Natural killer cell (primary cell): Measurements from ENCODE around the gene KCTD16. TPM values are rescaled to one million over a fixed set of nuclear protein-coding genes. Genes with fewer than 3 reads are reported as not detected.

Source experiments
- ATAC-seq, 3 donors: fragments of 150-1000 bp in 2 of 3; fragments of 200-7000 bp in 1 of 3; cut with Tn5 transposase; 1 replicate in 1 of 3; 2 replicates in 2 of 3; pipeline ENCODE4 v1.10.0; 2021; ENCODE audit warnings: mild to moderate bottlenecking in 2 of 3, moderate library complexity in 2 of 3
- DNase-seq, 2 donors: peaks; one replicate each; pipeline versions ENCODE4 v3.0.0 to v3.0.0-alpha.2; 2013 to 2021; ENCODE audit warnings: mixed read lengths in 1 of 2
- H3K27ac ChIP-seq: one replicate; pipeline ENCODE4 v1.5.1; 2013; ENCODE audit warnings: mild to moderate bottlenecking, low read length
- H3K27me3 ChIP-seq: one replicate; pipeline ENCODE4 v1.6.1; 2013; ENCODE audit warnings: low read length; ENCODE audit not compliant: control insufficient read depth, insufficient read depth
- H3K36me3 ChIP-seq: one replicate; pipeline ENCODE4 v1.6.1; 2013; ENCODE audit warnings: low read length; ENCODE audit not compliant: control insufficient read depth, insufficient read depth
- H3K4me1 ChIP-seq: one replicate; pipeline ENCODE4 v1.6.1; 2013; ENCODE audit warnings: low read length; ENCODE audit not compliant: control insufficient read depth, insufficient read depth
- H3K4me3 ChIP-seq: one replicate; pipeline ENCODE4 v1.5.1; 2013; ENCODE audit warnings: low read length
- H3K9me3 ChIP-seq: one replicate; pipeline ENCODE4 v1.6.1; 2013; ENCODE audit warnings: low read length; ENCODE audit not compliant: control insufficient read depth, insufficient read depth
- H3K27ac Mint-ChIP-seq, 2 donors: one replicate each; pipeline ENCODE4 v1.8.0; 2022; ENCODE audit warnings: mild to moderate bottlenecking in 2 of 2, mixed read lengths in 2 of 2, moderate library complexity in 1 of 2
- H3K27me3 Mint-ChIP-seq, 2 donors: one replicate each; pipeline ENCODE4 v1.8.0; 2022; ENCODE audit warnings: low read depth in 2 of 2, mixed read lengths in 2 of 2
- H3K36me3 Mint-ChIP-seq: one replicate; pipeline ENCODE4 v1.8.0; 2022; ENCODE audit warnings: mixed read lengths
- H3K4me1 Mint-ChIP-seq, 2 donors: one replicate each; pipeline ENCODE4 v1.8.0; 2022; ENCODE audit warnings: mixed read lengths in 2 of 2
- H3K4me3 Mint-ChIP-seq: one replicate; pipeline ENCODE4 v1.8.0; 2022; ENCODE audit warnings: mild to moderate bottlenecking, moderate library complexity, mixed read lengths
- H3K9me3 Mint-ChIP-seq, 2 donors: one replicate each; pipeline ENCODE4 v1.8.0; 2022; ENCODE audit warnings: mixed read lengths in 2 of 2
- WGBS: methylation state at CpG from one replicate; pipeline ENCODE4 v1.1.7; 2013; ENCODE audit warnings: missing lambda C conversion rate; ENCODE audit not compliant: insufficient coverage; 5-methylcytosine and 5-hydroxymethylcytosine counted together
- intact Hi-C: fragments of 100-400 bp; cut with micrococcal nuclease; formaldehyde crosslinking; loops from one replicate; pipeline ENCODE4 v1.14.2; 2022
- total RNA-seq, 4 donors: library from RNA; stranded (reverse); fragments of 120-200 nt in 1 of 4; gene quantifications; one replicate each; pipeline versions ENCODE4 v1.2.3 to v1.2.4, GENCODE V29; 2013 to 2022
- TF ChIP-seq, protein P1 (sequence below): fragments of 200-600 bp; IDR thresholded peaks from one replicate; pipeline ENCODE4 v1.8.0; 2022; ENCODE audit warnings: antibody characterized with exemption

KCTD16 gene
- total RNA-seq, 3 donors from 2014 or later (not counting 1 experiment from before 2014, with no cell fraction given) = 0.16 TPM; not detected in 2

DNA sequence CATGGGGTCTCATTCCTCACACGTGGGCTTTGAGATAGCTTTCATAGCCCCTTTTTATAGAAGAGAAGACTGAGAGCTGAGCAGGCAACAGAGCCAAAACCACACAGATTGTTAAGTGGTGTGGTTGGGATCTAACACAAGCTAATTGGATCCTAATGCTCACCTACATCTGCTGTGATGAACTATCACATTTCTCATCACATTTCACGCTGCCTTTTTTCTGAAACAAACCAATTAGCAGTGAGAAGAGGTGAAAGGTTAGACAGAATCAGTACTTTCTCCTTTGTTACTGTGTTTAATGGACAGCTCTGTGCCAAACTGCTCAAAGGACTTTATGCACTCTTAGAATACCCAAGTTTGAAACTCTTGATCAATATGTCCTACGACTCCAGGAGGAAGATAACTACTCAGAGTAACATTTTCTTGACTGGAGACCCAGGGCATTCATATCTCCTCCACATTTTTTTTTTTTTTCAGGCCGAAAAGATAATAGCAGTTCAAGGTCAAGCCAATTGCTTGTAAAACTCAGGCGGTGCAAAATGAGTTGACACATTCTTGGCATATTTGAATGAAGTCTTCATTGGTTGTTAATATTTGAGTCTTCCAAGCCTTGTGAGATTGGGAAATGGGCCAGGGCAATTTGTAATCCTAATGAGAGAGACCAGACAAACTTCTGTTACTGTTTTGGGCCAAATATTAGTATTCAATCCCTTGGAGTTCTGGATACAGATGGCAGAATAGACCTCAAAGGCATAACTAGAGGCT, 138.4 kb downstream of the KCTD16 start:
- peaks cover 2 to 3% of the 10 kb centered on the region in 2 donors for H3K9me3 Mint-ChIP-seq
- DNase-seq = no peak
- no peaks in the 10 kb centered on the region for H3K36me3 Mint-ChIP-seq
- H3K9me3 ChIP-seq = no peaks in the 10 kb centered on the region
- H3K4me3 ChIP-seq = no peak overlapping the region
- H3K4me1 ChIP-seq = no peaks in the 10 kb centered on the region
- TF ChIP-seq, protein P1, sequence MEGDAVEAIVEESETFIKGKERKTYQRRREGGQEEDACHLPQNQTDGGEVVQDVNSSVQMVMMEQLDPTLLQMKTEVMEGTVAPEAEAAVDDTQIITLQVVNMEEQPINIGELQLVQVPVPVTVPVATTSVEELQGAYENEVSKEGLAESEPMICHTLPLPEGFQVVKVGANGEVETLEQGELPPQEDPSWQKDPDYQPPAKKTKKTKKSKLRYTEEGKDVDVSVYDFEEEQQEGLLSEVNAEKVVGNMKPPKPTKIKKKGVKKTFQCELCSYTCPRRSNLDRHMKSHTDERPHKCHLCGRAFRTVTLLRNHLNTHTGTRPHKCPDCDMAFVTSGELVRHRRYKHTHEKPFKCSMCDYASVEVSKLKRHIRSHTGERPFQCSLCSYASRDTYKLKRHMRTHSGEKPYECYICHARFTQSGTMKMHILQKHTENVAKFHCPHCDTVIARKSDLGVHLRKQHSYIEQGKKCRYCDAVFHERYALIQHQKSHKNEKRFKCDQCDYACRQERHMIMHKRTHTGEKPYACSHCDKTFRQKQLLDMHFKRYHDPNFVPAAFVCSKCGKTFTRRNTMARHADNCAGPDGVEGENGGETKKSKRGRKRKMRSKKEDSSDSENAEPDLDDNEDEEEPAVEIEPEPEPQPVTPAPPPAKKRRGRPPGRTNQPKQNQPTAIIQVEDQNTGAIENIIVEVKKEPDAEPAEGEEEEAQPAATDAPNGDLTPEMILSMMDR = no peak
- no peak for ATAC-seq
- H3K27me3 Mint-ChIP-seq = peaks cover 0 to 4% of the 10 kb centered on the region in 2 donors
- WGBS = 73% methylated on average over 4 of the region's 5 CpGs
- no peak overlapping the region for H3K27ac Mint-ChIP-seq
- H3K27me3 ChIP-seq = no peaks in the 10 kb centered on the region
- no peaks in the 10 kb centered on the region for H3K36me3 ChIP-seq
- no peaks in the 10 kb centered on the region for H3K4me1 Mint-ChIP-seq
- H3K27ac ChIP-seq = no peak overlapping the region
- no peak overlapping the region for H3K4me3 Mint-ChIP-seq
- intact Hi-C loops = no loop called here

DNA sequence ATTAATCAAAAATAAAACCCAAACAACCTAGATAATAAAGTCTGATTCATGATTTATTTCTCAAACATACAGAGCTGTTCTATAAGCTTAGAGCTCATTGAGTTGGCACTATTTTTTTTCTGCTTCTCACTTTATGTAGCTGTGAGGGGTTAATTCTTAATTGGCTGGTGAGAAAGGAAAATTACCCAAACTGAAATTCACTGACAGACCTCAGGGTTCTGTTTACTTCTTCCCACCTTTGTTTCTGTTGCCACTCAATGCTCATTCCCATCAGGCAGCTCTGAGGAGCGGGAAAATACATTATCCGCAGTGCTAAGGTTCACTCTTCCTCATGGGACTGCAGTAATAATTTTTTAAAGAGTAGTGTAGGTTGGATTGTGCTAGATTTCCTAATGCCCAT, 139.9 kb downstream of the KCTD16 start:
- no peaks in the 10 kb centered on the region for H3K27me3 Mint-ChIP-seq
- no peak overlapping the region for H3K4me3 Mint-ChIP-seq
- no CpG with 5 or more reads among the region's 2 CpGs for WGBS
- Histone ChIP-seq H3K27ac (no peak overlapping the region), H3K4me1 (no peaks in the 10 kb centered on the region), H3K27me3 (no peaks in the 10 kb centered on the region), H3K36me3 (no peaks in the 10 kb centered on the region), H3K4me3 (no peak overlapping the region), H3K9me3 (no peaks in the 10 kb centered on the region)
- no peak overlapping the region for H3K27ac Mint-ChIP-seq
- H3K36me3 Mint-ChIP-seq = no peaks in the 10 kb centered on the region
- H3K4me1 Mint-ChIP-seq = no peaks in the 10 kb centered on the region
- no peaks in the 10 kb centered on the region for H3K9me3 Mint-ChIP-seq
- DNase-seq (no peak), ATAC-seq (no peak)
- intact Hi-C loops = no loop called here
- TF ChIP-seq, protein P1 = no peak

DNA sequence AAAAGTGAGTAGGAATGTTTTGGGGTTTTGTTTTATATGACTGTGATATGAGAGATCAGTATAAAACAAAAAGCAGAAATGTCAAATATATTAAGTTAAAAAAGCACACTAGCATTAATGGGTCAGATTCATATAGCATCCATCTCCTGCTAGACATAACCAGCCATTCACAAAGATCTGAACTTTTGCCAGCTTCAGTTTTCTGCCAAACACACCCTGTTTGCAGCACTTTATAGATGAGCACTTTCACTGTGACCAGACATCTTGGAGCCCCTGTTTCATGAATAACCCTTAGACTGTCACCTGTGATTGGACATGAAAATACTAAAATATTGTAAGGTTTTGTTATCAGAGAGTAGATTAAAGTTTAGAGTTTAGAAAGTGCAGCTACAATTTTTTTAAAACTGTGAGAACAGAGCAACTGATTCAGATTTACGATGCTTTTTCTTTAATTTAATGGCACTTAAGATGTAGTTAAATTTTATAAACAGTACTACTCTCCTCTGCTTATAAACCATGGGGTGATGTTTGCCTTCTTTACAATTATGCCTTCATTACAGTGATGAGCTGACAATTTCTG, 142.6 kb downstream of the KCTD16 start:
- Histone ChIP-seq H3K27me3 (no peaks in the 10 kb centered on the region), H3K4me3 (no peak overlapping the region), H3K9me3 (no peaks in the 10 kb centered on the region), H3K36me3 (no peaks in the 10 kb centered on the region), H3K27ac (no peak overlapping the region), H3K4me1 (no peaks in the 10 kb centered on the region)
- DNase-seq (no peak), ATAC-seq (no peak)
- H3K4me3 Mint-ChIP-seq = no peak overlapping the region
- TF ChIP-seq, protein P1 = no peak
- H3K4me1 Mint-ChIP-seq = no peaks in the 10 kb centered on the region
- intact Hi-C loops = no loop called here
- H3K27me3 Mint-ChIP-seq = no peaks in the 10 kb centered on the region
- H3K9me3 Mint-ChIP-seq = no peaks in the 10 kb centered on the region
- no CpG with 5 or more reads among the region's 1 CpG for WGBS
- no peaks in the 10 kb centered on the region for H3K36me3 Mint-ChIP-seq
- no peak overlapping the region for H3K27ac Mint-ChIP-seq
